ENCODE data around the gene AGAP1. TPM values are rescaled to one million over a fixed set of nuclear protein-coding genes. Genes with fewer than 3 reads are reported as not detected.

The AGAP1 gene
- total RNA-seq, 3 donors from 2014 or later (not counting 1 experiment from before 2014, with no cell fraction given): 42.0 to 56.4 (median 45.7) TPM

GRCh38 chr2:236123716-236124115 lies 629.9 kb downstream of the AGAP1 start:
- Histone ChIP-seq H3K9me3 (ENCODE audit: control insufficient read depth, insufficient read depth, low read length) (no peaks in the 10 kb centered on the region), H3K36me3 (ENCODE audit: control insufficient read depth, insufficient read depth, low read length) (peaks cover 2% of the 10 kb centered on the region), H3K4me3 (ENCODE audit: low read length) (no peak overlapping the region), H3K4me1 (ENCODE audit: control insufficient read depth, insufficient read depth, low read length) (no peaks in the 10 kb centered on the region), H3K27me3 (ENCODE audit: control insufficient read depth, insufficient read depth, low read length) (no peaks in the 10 kb centered on the region), H3K27ac (ENCODE audit: low read length) (no peak overlapping the region)
- Mint-ChIP-seq H3K9me3 (no peaks in the 10 kb centered on the region), H3K4me3 (no peak overlapping the region), H3K27ac (no peak overlapping the region), H3K27me3 (ENCODE audit: low read depth in 2 of 2) (peaks cover 0 to 5% of the 10 kb centered on the region in 2 donors), H3K4me1 (peaks cover 0 to 4% of the 10 kb centered on the region in 2 donors), H3K36me3 (peaks cover 4% of the 10 kb centered on the region)
- intact Hi-C loops (cut with micrococcal nuclease): no loop called here
- no peak for TF ChIP-seq CTCF (IDR thresholded peaks at IDR 0.05)
- DNase-seq (no peak), ATAC-seq (no peak)
- 95% methylated on average over 19 of the region's 19 CpGs for WGBS (ENCODE audit: insufficient coverage)

DNA sequence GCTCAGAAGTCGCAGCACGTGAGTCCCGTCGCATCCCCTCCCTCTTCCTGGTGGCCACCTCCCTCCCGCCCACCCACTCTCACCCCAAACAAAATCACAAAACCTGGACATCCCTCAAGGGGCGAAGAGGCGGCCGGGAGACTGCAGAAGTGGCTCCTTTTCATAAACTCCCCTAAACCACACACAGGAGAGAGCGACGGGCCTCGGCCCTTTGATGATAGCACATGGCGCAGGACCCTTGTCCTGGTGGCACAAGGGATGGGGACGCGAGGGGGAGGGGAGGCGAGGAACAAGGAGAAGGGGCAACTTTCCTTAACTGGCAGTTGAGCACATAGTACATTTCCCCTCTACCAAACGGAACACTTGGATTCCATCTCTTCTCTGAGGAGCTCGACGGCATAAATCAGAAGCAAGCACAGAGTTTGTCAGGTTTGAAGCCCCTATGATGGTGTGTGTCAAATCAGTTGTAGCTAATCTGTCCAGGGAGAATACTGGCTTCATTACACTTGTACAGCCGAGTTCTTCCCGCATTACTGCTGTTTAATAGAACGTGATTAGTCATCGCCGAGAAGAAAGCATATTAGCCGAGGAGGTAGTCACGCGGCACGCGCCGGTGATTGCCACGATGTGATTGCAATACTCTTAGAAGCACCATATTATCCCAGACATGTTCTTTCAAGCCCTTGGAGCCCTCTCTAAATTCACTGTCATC lies 630.5 kb downstream of the AGAP1 start:
- Histone ChIP-seq H3K36me3 (ENCODE audit: control insufficient read depth, insufficient read depth, low read length) (peaks cover 2% of the 10 kb centered on the region), H3K27ac (ENCODE audit: low read length) (no peak overlapping the region), H3K4me1 (ENCODE audit: control insufficient read depth, insufficient read depth, low read length) (no peaks in the 10 kb centered on the region), H3K9me3 (ENCODE audit: control insufficient read depth, insufficient read depth, low read length) (no peaks in the 10 kb centered on the region), H3K4me3 (ENCODE audit: low read length) (no peak overlapping the region), H3K27me3 (ENCODE audit: control insufficient read depth, insufficient read depth, low read length) (no peaks in the 10 kb centered on the region)
- ATAC-seq (no peak), DNase-seq (no peak)
- H3K4me1 Mint-ChIP-seq: peaks cover 0 to 1% of the 10 kb centered on the region in 2 donors
- no peak for TF ChIP-seq CTCF (IDR thresholded peaks at IDR 0.05)
- no peaks in the 10 kb centered on the region for H3K27me3 Mint-ChIP-seq (ENCODE audit: low read depth in 2 of 2)
- WGBS (ENCODE audit: insufficient coverage): 97% methylated on average over 24 of the region's 30 CpGs
- H3K36me3 Mint-ChIP-seq: peaks cover 4% of the 10 kb centered on the region
- no peaks in the 10 kb centered on the region for H3K9me3 Mint-ChIP-seq
- no peak overlapping the region for H3K27ac Mint-ChIP-seq
- no peak overlapping the region for H3K4me3 Mint-ChIP-seq
- intact Hi-C loops (cut with micrococcal nuclease): no loop called here

GRCh38 chr2:236125541-236125940 lies 631.7 kb downstream of the AGAP1 start:
- no peak overlapping the region for H3K27ac ChIP-seq (ENCODE audit: low read length)
- no peak for TF ChIP-seq CTCF (IDR thresholded peaks at IDR 0.05)
- no peaks in the 10 kb centered on the region for H3K27me3 ChIP-seq (ENCODE audit: control insufficient read depth, insufficient read depth, low read length)
- H3K4me1 Mint-ChIP-seq: no peaks in the 10 kb centered on the region
- ATAC-seq: no peak
- no peak overlapping the region for H3K27ac Mint-ChIP-seq
- no peaks in the 10 kb centered on the region for H3K9me3 Mint-ChIP-seq
- DNase-seq: no peak
- no peaks in the 10 kb centered on the region for H3K27me3 Mint-ChIP-seq (ENCODE audit: low read depth in 2 of 2)
- H3K36me3 Mint-ChIP-seq: peaks cover 4% of the 10 kb centered on the region
- no peaks in the 10 kb centered on the region for H3K4me1 ChIP-seq (ENCODE audit: control insufficient read depth, insufficient read depth, low read length)
- no peaks in the 10 kb centered on the region for H3K9me3 ChIP-seq (ENCODE audit: control insufficient read depth, insufficient read depth, low read length)
- intact Hi-C loops (cut with micrococcal nuclease): no loop called here
- 93% methylated on average over 16 of the region's 16 CpGs for WGBS (ENCODE audit: insufficient coverage)
- peaks cover 2% of the 10 kb centered on the region for H3K36me3 ChIP-seq (ENCODE audit: control insufficient read depth, insufficient read depth, low read length)
- H3K4me3 Mint-ChIP-seq: no peak overlapping the region
- no peak overlapping the region for H3K4me3 ChIP-seq (ENCODE audit: low read length)

DNA sequence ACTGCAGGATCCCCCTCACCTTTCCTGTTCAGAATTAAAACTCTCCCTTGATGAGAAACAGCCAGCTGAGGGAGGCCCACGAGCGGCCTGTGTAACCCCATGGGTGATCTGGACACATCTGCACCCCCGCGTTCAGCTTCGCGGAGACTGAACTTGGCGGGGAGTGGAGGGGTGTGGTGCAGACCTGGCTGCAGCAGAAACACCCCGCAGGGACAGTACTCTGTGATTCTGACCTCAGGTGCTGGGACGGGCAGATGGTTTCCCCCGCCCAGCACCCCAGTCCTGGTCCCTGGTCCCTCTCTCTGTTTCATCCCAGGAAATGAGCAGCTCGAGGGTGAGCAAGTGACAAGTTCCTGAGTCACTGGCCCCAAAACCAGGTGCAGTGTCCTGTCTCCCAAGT lies 633.2 kb downstream of the AGAP1 start:
- Mint-ChIP-seq H3K4me1 (no peaks in the 10 kb centered on the region), H3K36me3 (peaks cover 4% of the 10 kb centered on the region), H3K4me3 (no peak overlapping the region), H3K27ac (no peak overlapping the region), H3K9me3 (no peaks in the 10 kb centered on the region), H3K27me3 (ENCODE audit: low read depth in 2 of 2) (no peaks in the 10 kb centered on the region)
- Histone ChIP-seq H3K4me3 (ENCODE audit: low read length) (no peak overlapping the region), H3K4me1 (ENCODE audit: control insufficient read depth, insufficient read depth, low read length) (no peaks in the 10 kb centered on the region), H3K36me3 (ENCODE audit: control insufficient read depth, insufficient read depth, low read length) (peaks cover 2% of the 10 kb centered on the region), H3K9me3 (ENCODE audit: control insufficient read depth, insufficient read depth, low read length) (no peaks in the 10 kb centered on the region), H3K27ac (ENCODE audit: low read length) (no peak overlapping the region), H3K27me3 (ENCODE audit: control insufficient read depth, insufficient read depth, low read length) (no peaks in the 10 kb centered on the region)
- intact Hi-C loops (cut with micrococcal nuclease): no loop called here
- 87% methylated on average over 11 of the region's 11 CpGs for WGBS (ENCODE audit: insufficient coverage)
- no peak for DNase-seq
- ATAC-seq: no peak
- no peak for TF ChIP-seq CTCF (IDR thresholded peaks at IDR 0.05)

Measured in natural killer cell (primary cell).